Nephron (organoid): ENCODE measurements around the gene MAPK8.

Source experiments
- H3K27ac Mint-ChIP-seq, 3 experiments: 2 replicates each; pipeline ENCODE4 v1.8.0; 2020; ENCODE audit warnings: mixed read lengths in 3 of 3, mild to moderate bottlenecking in 2 of 3, moderate library complexity in 1 of 3
- H3K27me3 Mint-ChIP-seq: 2 replicates; pipeline ENCODE4 v1.8.0; 2021; ENCODE audit warnings: low read depth, mild to moderate bottlenecking, moderate library complexity, mixed read lengths
- H3K36me3 Mint-ChIP-seq: 2 replicates; pipeline ENCODE4 v1.8.0; 2020; ENCODE audit warnings: low read depth, mixed read lengths
- H3K4me1 Mint-ChIP-seq: 2 replicates; pipeline ENCODE4 v1.8.0; 2020; ENCODE audit warnings: mixed read lengths
- H3K4me3 Mint-ChIP-seq, 3 experiments: 2 replicates each; pipeline ENCODE4 v1.8.0; 2020; ENCODE audit warnings: mild to moderate bottlenecking in 3 of 3, mixed read lengths in 3 of 3, moderate library complexity in 2 of 3
- H3K9me3 Mint-ChIP-seq: 2 replicates; pipeline ENCODE4 v1.8.0; 2020; ENCODE audit warnings: mixed read lengths
- TF ChIP-seq, protein P1 (sequence below), 3 experiments: fragments of 200-600 bp; sonication (generic); IDR thresholded peaks; one replicate each; pipeline ENCODE4 v1.5.0; 2021; ENCODE audit warnings: antibody characterized with exemption in 3 of 3; ENCODE audit not compliant: unreplicated experiment in 3 of 3

Gene MAPK8

DNA sequence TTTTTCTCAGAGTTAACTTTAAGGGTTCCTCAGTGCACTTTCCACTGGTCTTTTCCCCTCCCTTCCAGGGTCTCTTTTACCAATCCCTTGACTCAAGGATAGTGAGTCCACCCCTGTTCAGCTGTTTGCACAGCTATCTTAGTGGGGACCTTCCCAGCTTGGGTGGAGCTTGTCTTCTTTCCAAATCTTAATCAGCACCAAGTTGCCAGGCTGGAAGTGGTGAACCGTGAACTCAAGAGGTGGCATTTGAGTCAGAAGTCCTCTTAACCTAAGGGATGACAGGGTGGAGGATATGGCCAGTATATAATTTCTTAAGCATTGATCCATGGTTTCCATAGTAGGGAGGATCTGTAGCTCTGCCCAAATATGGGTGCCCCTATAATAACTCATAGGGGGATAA is 25.0 kb downstream of the MAPK8 start:
- Mint-ChIP-seq H3K36me3 (peaks cover 86% of the 10 kb centered on the region), H3K9me3 (peaks cover 37% of the 10 kb centered on the region), H3K27me3 (no peaks in the 10 kb centered on the region), H3K27ac (no peak overlapping the region), H3K4me3 (no peak overlapping the region), H3K4me1 (no peaks in the 10 kb centered on the region)
- TF ChIP-seq, protein P1, sequence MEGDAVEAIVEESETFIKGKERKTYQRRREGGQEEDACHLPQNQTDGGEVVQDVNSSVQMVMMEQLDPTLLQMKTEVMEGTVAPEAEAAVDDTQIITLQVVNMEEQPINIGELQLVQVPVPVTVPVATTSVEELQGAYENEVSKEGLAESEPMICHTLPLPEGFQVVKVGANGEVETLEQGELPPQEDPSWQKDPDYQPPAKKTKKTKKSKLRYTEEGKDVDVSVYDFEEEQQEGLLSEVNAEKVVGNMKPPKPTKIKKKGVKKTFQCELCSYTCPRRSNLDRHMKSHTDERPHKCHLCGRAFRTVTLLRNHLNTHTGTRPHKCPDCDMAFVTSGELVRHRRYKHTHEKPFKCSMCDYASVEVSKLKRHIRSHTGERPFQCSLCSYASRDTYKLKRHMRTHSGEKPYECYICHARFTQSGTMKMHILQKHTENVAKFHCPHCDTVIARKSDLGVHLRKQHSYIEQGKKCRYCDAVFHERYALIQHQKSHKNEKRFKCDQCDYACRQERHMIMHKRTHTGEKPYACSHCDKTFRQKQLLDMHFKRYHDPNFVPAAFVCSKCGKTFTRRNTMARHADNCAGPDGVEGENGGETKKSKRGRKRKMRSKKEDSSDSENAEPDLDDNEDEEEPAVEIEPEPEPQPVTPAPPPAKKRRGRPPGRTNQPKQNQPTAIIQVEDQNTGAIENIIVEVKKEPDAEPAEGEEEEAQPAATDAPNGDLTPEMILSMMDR (IDR thresholded peaks at IDR 0.05; ENCODE audit: unreplicated experiment in 3 of 3), result no peak

DNA sequence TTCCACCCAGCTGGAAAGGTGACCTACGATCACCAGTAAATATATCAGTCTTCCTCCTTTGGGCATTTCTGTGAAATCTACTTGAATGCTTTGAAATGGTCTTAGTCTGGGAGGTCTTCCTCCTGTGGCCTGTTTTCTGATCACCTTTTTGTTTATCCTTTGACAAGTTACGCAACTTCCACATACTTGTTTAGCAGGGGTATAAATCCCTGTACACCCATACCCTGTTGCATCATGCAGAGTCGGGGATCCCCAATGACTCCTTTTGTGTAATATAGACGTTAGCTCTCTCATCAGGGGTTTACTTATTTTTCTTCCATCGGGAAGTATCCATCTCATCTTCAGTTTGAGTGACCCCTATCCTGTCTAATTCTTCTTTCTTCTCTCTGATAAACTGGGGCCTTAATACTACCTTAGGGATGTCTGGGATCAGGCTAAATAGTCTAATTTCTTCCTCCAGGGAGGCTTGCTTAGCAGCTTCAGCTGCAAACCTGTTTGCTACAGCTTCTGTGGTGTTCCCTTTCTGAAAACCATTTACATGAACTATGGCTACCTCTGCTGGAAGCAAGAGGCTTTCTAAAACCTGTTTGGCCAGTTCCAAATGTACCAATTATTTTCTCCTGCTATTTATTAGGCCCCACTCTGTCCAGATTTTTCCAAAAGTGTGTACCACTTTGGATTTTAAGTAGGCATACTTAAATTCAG is 25.8 kb downstream of the MAPK8 start:
- H3K27me3 Mint-ChIP-seq, result no peaks in the 10 kb centered on the region
- H3K4me3 Mint-ChIP-seq, result no peak overlapping the region
- peaks cover 43% of the 10 kb centered on the region for H3K9me3 Mint-ChIP-seq
- no peaks in the 10 kb centered on the region for H3K4me1 Mint-ChIP-seq
- TF ChIP-seq, protein P1 (IDR thresholded peaks at IDR 0.05; ENCODE audit: unreplicated experiment in 3 of 3), result no peak
- peak overlapping the region in 1 of 3 experiments; percentile 53 for H3K27ac Mint-ChIP-seq
- peaks cover 85% of the 10 kb centered on the region for H3K36me3 Mint-ChIP-seq

DNA sequence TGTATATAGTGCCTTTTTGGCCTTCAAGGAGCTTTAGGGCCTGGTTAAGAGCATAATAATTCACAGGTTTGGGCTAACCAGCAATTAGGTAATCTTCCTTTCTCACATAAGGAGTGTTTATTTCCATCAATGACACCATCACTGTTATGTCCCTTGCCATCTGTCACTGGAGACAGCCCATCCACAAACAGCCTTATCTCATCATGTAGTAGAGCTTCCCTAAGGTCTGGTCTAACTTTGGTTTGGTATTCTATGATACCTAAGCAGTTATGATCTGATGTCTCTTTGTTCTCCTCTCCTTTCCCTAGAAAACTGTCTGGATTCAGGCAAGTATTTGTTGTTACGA is 26.4 kb downstream of the MAPK8 start:
- Mint-ChIP-seq H3K4me1 (no peaks in the 10 kb centered on the region), H3K27ac (no peak overlapping the region), H3K27me3 (no peaks in the 10 kb centered on the region), H3K4me3 (no peak overlapping the region), H3K9me3 (peaks cover 48% of the 10 kb centered on the region), H3K36me3 (peaks cover 91% of the 10 kb centered on the region)
- TF ChIP-seq, protein P1 (IDR thresholded peaks at IDR 0.05; ENCODE audit: unreplicated experiment in 3 of 3), result no peak

DNA sequence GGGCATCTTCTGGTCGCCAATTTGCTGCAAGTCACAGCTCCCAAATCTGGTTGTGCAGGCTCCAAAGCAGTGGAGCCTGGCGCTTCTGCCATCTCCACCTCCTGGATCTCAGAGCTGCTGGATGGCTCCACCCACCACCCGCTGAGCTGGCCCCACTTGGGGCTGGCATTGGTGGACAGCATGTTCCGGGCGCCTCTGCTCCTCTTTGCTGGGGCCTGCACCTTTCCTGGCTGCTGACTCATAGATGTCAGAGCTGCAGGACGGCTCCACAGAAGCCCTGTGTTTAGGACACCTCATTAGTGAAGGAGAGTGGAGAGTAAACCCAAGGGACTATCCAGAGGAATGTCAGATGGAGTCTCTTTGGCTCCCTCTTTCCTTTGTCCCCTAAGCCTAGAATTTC is 27.4 kb downstream of the MAPK8 start:
- peaks cover 55% of the 10 kb centered on the region for H3K9me3 Mint-ChIP-seq
- no peak overlapping the region for H3K27ac Mint-ChIP-seq
- TF ChIP-seq, protein P1 (IDR thresholded peaks at IDR 0.05; ENCODE audit: unreplicated experiment in 3 of 3), result no peak
- H3K36me3 Mint-ChIP-seq, result peaks cover 94% of the 10 kb centered on the region
- H3K27me3 Mint-ChIP-seq, result no peaks in the 10 kb centered on the region
- H3K4me3 Mint-ChIP-seq, result no peak overlapping the region
- peaks cover 7% of the 10 kb centered on the region for H3K4me1 Mint-ChIP-seq

DNA sequence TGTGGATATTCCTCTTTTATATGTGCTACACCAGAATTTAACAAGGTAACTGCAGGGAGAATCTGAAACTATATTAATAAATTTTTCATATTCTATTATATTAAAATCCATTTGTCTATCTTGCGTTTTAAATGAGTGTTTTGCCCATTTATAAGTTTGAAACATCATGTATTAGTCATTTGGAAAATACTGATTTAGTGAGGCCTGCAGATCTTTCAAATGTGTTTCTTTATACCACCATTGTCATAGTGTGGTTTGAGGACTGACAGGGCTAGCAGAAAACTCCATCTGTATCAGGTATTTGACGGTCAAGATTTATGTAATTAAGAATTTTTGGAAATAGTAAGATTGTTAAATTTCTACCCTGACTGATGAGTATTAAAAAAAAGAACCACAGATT is 29.3 kb downstream of the MAPK8 start:
- Mint-ChIP-seq H3K4me3 (no peak overlapping the region), H3K27me3 (no peaks in the 10 kb centered on the region), H3K27ac (no peak overlapping the region), H3K9me3 (peaks cover 46% of the 10 kb centered on the region), H3K4me1 (peaks cover 12% of the 10 kb centered on the region), H3K36me3 (peaks cover 82% of the 10 kb centered on the region)
- TF ChIP-seq, protein P1 (IDR thresholded peaks at IDR 0.05; ENCODE audit: unreplicated experiment in 3 of 3), result no peak

DNA sequence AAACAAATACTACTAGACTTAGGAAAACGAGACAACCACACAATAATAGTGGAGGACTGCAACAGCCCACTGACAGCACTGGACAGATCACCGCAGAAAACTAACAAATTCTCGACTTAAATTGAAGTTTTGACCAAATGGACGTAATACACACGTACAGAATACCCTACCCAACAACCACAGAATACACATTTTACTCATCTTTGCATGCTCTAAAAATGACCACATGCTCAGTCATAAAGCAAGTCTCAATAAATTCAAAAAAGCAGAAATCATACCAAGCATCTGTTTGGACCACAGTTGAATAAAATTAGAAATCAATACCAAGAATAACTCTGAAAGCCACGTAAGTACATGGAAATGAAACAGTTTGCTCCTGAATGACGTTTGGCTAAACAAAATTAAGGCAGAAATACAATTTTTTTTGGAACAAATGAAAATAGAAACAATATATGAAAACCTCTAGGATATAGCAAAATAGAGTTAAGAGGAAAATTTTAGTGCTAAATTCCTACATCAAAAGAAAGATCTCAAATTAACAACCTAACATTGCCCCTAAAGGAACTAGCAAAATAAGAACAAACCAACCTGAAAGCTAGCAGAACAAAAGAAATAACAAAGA is 30.6 kb downstream of the MAPK8 start:
- Mint-ChIP-seq H3K9me3 (peaks cover 40% of the 10 kb centered on the region), H3K27me3 (no peaks in the 10 kb centered on the region), H3K4me3 (no peak overlapping the region), H3K36me3 (peaks cover 74% of the 10 kb centered on the region), H3K27ac (no peak overlapping the region), H3K4me1 (peaks cover 18% of the 10 kb centered on the region)
- TF ChIP-seq, protein P1 (IDR thresholded peaks at IDR 0.05; ENCODE audit: unreplicated experiment in 3 of 3), result no peak
